ENCODE measurements around the gene PPM1D.

PPM1D gene

DNA sequence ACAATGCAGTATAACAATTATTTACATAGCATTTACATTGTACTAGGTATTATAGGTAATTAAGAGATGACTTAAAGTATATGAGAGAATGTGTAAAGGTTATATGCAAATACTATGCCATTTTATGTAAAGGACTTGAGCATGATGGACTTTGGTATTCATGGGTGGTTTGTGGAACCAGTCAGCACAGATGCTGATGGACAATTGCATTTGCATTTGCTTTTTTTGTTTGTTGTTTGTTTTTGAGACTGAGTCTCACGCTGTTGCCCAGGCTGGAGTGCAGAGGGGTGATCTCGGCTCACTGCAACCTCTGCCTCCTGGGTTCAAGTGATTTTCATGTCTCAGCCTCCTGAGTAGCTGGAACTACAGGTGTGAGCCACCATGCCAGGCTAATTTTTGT lies 113.6 kb downstream of the PPM1D start:
- peaks cover 0 to 26% (median 8%) of the 10 kb centered on the region in 11 experiments; a peak in 8 of 22 replicates for H3K36me3 ChIP-seq
- no peak overlapping the region for H3K4me2 ChIP-seq
- H3K27ac ChIP-seq = no peak overlapping the region
- no peak overlapping the region for H3K9ac ChIP-seq
- H3K27me3 ChIP-seq = no peaks in the 10 kb centered on the region
- no peaks in the 10 kb centered on the region for H3K4me1 ChIP-seq
- H3K4me3 ChIP-seq = no peak overlapping the region
- H4K20me1 ChIP-seq = no peaks in the 10 kb centered on the region
- H3K9me3 ChIP-seq (replicated peaks in 1 of 11) = no peaks in the 10 kb centered on the region
- TF ChIP-seq Cebpa-rat (IDR thresholded peaks at IDR 0.05) = no peak

Measured in BLaER1 treated with 17β-estradiol and CSF1 and Interleukin-3, amounts not matched to agents 10 nM and 100 nM (cell line).